GM21576 (cell line): Measurements from ENCODE around the gene CDYL.

Experiments
- ATAC-seq: cut with Tn5 transposase; IDR thresholded peaks from one replicate; pipeline ENCODE4 v1.9.1; 2021; ENCODE audit warnings: mild to moderate bottlenecking, moderate library complexity; ENCODE audit not compliant: unreplicated experiment

The CDYL gene

DNA sequence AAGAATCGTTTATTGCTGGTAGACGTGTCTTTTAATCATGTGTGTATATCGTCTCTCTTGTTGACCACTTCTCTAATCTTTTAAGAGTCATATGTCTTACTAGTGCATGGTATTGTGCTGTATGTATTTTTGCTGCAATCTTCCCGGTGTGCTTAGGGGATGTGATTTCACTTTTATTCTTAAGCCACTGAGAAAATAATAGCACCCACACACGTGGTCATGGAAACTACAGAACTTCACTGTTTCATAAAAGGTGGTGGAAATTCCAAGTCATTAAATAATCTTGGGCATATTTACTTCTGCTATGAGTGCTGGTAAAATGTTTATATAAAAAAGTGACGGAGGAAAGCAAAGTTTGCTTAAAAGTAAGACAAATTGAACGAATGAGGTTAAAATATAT lies 3.0 kb upstream of the CDYL start:
- no peak for ATAC-seq

DNA sequence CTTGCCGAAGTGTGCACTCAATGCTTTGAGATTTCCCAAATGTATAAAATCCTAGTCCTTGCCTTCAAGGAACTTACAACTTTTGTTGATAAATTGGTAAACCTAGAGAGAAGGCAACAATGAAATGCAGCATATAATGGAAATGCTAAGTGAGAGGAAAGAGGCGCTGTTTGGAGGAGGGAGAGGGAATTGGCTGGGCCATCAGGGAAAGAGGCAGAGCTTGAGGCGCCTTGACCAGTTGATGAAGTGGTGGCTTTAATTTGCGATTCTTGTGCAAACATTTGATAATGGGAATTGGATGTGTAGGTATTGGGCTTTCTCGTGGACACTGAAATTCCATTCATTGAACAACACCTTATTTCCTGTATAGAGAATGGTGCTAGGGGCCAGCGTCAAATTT lies 1.9 kb upstream of the CDYL start:
- no peak for ATAC-seq

DNA sequence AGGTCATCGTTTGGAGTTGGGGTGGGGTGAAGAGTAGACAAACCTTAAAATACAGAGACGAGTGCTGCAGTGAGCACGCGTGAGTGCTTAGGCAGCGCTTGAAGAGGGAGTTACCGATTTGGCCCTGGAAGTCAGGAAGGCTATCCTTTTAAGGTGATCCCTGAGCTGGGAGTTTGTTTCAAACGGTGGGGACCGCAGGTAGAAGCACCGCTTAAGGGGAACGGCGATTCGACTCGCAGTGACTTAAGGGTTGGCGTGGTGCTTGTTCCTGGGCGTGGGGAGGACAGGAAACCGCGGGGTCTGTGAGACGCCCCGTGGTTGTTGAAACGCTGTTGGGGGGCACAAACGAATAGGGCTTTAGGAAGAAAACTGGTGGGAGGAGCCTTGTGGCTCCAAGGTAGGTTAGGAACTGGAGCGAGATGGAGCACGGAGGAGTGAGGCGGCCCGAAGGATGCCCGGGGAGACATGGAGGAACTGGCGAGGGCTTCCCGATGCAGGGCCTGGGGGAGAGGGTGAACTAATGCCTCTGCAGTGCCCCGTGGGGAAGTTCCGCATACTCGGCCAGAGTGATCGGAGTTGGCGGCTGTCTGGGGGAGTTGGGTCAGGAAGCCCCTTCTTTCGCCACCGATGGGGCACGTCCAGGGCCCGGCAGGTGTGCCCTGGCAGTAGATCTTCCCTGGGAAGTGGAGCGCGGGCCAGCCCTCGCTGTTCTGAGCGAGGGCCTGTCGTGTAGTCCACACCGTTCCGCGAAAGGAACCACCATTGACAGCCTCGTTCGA lies 1.3 kb upstream of the CDYL start:
- ATAC-seq: no peak

DNA sequence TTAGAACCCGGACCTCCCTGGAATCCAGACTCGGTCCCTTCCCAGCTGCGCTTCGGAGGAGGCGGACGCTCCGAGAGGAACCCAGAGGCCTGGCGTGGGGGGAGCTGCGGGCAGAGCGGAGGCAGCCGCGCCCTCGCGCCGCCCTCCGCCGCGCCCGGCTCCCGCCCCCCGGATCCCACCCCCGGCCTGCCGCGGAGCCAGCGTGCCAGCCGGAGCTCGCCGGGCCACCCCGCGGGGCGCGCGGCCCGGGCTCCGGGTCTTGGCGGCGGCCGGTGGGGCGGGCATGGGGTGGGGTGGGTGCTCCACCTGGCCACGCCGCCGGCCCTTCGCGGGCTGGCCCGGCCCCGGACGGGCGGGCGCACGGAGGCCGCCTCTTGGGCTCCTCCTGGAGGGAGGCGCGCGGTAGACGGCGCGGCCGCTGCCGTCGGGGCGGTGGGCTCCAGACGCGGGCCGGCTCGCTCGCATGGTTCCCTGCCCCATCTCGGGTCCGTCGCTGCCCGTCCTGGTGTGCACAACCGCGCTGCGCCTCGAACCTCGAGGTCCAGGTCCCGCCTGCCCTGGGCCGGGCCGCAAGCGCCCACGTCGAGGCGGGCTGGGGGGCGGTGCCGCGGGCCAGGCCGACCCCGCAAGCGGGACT lies 592 bp upstream of the CDYL start:
- peak; percentile 39 for ATAC-seq

DNA sequence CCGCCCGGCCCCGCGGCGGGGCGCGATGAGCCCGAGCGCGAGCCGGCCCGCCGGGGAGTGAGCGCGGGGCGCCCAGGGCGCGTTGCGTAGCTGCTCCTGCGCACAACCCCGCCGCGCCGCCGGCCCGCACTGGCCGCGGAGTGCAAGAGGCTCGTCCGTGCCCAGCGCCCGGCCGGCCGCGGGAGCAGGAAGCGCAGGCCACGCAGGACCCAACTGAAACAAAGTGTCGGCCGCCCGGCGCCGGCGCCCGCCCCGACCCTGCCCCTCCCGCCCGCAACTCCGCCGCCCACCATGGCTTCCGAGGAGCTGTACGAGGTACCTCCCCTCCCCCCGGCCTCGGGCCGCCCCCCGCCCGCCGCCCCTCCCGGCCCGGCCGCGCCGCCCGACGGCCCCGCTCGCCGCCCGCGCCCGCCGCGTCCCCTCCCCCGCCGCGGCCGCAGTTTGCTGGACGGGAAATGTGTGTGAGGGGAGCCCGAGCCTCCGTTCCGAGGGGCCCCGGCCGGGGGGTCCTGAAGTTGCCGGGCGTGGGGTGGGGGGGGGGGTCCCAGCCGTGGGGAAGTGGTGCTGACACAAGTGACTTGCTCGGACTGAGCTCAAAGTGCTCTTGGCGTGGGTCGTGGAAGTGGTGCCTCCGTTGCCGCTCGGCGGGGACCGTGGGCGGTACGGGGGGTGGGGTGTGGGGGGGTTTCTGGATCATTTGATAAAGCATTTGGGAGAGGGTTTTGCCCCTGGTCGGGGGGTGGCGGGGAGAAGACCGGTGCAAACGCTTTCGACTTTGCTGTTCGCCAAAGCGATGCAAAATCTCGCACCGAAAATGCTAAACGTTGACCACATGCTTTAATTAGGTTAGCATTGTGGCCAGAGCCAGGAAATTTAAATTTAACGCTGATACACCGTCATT lies 539 bp downstream of the CDYL start:
- peak; percentile 17 for ATAC-seq

DNA sequence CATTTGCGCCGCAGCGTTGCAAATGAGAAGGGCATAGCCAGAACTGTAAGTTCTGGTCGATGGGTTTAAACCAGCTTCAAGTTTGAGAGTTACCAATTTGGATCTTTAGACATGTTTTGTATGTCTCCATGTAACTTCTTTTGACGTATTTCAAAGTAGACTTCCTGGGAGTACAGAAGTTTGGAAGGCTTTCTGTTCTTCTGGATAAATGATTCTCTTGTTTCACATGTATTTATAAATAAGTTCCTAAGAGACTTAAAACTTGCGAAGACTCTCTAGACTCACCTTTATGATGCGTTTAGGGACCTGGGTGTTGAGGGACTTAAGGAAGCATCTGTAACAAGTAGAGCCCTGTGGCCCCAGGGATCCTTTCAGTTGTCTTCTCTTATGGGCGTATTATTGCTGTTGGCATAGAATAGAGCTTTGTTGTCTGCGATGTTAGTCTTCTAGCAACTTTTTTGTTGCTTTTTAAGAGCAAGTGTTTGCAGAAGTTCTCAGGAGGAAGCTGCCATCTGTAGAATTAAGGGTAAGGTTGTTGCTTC lies 1.3 kb downstream of the CDYL start:
- ATAC-seq: no peak

DNA sequence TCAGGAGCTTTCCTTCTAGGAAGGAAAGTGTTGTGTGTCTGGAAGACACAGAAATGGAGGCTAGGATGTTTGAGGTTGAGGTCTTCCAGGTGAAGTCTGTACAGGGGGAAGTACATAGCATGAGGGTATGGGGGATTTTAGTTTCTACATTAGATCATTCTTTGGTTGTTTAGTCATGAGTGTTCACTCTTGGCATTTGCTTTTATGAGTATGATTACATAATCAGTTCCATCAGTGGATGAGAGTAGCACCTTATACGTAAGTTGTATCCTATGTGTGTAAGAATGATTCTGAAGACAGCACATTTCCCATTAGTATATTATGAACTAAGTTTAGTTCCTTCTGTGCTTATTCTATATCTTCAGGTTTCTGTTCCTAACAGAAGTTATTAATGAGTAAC lies 1.9 kb downstream of the CDYL start:
- ATAC-seq: no peak

DNA sequence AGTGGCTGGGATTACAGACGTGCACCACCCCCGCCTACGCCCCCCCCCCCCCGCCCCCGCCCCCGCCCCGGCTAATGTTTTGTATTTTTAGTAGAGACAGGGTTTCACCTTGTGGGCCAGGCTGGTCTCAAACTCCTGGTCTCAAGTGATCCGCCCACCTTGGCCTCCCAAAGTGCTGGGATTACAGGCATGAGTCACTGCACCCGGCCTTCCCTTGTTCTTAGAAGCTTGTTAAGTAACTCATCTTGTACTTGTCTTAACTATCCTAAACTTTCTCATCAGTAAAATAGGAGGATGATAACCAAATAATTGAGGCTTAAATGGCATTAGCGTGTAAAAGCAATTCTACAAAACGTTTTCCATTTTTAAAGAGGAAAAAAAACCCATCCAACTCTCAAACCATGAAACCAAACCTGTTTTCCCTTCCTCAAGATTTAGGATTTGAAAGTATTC lies 4.2 kb downstream of the CDYL start:
- ATAC-seq: no peak

DNA sequence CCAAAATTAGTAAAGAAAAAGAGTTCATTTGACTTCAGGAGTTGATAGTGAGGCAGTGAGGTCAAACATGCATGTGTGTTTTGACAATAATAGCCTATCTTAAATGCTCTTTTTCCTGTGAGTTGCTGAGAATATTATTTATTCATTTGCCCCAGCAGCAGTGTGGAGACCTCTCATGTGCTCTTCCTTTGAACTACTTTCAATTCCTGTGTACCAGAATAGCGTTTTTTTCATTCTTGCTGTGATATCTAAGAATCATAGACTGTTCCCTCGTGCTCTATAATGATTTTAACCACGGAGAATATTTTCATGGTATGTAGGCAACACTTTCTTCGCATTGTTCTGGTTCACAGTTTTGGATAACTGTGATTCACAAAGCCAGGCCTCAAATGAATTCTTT lies 5.2 kb downstream of the CDYL start:
- ATAC-seq: peak; percentile 35

DNA sequence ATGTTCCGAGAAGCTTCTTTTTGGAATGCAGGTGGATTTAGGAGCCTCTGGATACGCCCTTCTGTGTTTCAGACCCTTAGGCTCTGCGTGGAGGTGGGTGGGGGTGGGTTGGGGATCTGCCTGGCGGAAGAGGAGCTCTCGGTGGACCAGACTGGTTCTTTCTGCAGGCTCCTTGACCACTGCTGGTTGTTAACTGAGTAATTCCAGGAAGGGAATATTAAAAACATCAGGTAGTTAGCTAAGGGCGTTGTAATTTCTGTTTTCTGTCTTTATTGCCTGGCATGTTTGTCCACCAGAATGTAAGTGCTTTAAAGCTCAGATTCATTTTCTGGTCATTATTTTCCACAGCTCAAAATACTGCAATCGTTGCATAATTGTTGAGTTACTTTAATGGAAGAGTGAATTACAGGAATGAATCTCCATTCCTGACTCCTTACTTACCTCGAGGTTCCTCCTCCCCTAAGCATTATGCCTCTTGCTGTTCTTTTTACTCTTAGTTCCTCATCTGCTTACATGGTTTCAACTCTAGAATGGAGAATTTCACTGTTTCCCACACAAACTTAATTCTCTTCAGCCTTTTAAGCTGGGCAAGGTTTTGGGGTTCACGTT lies 5.9 kb downstream of the CDYL start:
- no peak for ATAC-seq

DNA sequence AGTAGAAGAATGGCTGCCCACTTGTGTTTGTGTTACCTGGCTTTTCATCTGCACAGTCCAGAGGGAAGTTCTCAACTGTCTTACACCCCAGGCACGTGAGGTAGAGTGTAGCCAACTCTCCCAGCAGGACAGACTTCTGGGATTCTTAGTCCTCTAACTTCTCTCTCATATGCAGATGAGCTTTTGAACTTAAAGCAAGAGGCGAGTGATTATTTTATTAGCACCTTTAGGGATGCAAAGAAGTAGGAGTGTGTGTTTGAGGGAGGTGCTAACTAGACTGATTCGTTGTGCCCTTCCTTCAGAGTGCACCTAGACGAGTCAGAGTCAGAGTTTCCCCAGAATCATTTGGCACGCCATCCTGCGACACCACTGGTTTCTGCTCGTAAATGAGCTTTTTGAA lies 10.8 kb downstream of the CDYL start:
- ATAC-seq: no peak

DNA sequence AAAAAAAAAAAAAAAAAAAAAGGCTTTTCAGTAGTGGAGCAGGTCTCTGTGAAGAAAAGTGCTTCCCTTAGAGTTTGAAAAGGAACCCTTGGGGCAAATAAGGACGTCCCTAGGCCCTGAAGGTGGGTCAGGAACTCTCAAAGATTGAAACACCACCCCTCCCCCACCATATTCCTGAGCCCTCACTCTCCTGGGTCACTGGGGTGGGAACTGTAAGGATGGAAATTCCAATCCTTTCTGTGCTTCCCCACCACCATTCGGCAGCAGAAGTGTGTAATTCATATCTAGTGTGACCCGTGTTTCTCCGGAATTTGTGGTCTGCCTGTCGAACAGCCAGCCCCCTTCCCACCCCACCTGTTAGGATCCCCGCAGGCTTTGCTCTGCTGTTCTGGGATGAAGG lies 12.3 kb downstream of the CDYL start:
- no peak for ATAC-seq

DNA sequence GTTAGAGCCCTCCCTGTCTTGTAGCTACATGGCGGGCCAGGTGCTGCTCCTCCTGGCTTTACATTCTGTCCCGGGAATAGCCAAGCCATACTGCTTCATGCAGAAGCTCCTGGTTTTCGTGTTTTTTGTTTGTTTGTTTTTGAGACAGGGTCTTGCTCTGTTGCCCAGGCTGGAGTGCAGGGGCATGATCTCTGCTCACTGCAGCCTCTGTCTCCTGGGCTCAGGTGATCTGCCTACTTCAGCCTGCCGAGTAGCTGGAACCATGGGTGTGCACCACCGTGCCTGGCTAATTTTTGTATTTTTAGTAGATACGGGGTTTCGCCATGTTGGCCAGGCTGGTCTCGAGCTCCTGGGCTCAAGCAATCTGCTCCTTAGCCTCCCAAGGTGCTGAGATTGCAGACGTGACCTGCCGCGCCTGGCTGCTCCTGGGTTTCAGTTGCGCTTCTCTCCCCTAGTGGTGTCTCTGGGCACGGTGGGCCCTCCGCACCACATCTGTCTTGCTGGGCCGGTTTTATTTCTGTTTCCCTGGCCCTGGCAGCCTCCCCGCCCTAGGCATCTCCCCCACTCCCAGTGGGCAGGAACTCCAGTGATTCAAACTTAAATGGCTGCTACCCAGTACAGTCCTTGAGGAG lies 12.9 kb downstream of the CDYL start:
- ATAC-seq: peak; percentile 91

DNA sequence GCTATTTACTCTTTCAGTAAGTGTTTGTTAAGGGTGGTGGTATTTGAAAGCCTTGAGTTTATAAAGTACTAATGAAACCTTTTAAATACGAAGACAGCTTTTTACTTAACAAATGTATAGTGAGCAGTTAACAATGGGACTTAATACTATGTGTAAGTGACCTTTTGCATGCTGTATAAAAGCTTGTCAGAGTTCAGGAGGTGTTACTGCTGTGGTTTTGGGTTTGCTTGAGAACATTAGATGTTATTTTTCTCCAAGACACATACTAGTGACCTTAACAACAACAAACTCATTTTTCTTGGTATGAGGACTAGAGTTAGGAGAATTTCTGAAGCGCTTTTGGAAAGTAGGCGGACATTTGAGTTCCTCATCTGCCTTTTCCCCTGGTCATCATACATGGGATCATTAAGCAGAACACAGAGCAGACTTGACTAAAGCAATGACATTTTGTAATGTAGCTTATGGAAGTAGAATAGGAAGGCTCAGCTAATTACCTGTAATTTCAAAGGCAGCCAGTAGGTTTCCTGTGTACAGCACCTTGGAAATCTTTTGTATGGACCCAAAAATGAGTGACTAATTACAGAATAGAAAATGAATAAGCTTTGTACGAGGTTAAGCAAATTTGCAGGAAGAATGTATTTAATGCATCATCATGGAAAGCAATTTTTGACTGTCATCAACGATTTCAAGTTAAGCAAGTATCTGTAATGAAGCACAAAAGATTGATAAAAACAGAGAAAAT lies 14.1 kb downstream of the CDYL start:
- no peak for ATAC-seq

DNA sequence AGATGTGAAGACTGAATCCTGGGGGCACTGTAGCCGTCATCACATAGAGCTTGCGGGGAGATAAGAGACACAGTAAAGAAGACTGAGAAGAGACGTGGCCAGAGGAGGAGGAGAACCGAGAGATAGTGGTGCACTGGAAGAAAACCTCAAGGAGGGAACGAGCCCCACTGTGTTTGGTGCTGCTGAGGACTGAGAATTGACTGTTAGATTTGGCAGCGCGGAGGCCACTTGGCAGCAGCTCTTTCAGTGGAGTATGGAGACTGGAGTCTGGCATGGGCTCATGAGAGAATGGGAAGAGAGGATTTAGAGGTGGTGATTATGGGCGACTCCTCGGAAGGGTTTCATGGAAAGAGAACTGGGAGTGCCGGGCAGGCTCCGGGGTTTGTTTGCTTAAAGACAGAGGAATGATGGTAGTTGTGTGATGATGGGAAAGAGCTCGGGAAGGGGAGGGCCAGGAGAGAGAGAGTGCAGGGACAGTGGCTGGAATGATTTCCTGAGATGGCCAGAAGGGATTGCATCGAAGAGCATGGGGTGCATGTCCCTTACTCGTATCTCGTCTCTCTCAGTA lies 18.0 kb downstream of the CDYL start:
- no peak for ATAC-seq

DNA sequence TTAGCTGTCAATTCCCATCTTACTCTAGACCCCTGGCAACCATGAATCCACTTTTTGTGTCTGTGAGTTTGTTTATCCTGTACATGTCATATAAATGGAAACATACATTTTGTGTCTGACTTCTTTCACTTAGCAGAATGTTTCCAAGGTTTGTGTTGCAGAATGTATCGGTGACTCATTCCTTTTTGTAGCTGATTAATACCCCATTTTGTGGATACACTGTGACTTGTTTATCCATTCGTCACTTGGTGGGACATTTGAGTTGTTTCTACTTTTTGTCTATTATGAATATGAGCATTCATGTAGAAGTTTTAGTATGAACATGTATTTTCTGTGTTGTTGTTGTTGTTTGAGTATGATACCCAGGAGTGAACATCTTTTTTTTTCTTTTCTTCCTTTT lies 21.4 kb downstream of the CDYL start:
- ATAC-seq: no peak

DNA sequence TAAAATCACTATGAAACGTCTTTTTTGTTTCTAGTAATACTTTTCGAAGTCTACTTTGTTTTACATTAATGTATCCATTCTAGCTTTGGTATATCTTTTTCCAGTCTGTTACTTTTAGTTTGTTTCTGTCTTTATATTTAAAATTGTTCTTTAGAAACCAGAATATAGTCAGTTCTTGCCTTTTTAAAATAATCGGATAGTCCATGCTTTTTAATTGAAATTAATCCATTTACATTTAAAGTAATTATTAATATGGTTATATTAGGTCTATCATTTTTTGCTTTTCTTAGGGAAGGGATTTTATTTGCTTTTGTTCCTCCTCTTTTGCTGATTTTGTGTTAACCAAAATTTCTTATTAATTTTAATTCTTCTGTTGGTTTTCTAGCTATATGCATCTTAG lies 23.7 kb downstream of the CDYL start:
- no peak for ATAC-seq

DNA sequence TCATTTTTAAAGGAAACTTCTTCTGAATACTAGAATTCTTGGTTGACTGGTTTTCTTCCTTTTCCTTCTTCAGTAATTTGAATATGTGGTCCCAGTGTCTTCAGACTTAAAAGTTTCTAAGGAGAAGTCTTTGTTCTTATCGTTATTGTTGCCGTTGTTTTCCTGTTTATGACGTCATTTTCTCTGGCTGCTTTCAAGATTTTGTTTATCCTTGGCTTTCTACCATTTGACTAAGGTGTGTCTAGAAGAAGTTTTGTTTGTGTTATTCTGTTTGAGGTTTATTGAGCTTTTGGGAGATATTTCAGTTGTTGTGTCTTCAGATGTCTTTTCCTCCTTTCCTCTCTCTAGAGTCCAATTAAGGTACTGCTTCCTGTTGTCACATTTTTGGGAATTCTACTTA lies 24.5 kb downstream of the CDYL start:
- no peak for ATAC-seq

DNA sequence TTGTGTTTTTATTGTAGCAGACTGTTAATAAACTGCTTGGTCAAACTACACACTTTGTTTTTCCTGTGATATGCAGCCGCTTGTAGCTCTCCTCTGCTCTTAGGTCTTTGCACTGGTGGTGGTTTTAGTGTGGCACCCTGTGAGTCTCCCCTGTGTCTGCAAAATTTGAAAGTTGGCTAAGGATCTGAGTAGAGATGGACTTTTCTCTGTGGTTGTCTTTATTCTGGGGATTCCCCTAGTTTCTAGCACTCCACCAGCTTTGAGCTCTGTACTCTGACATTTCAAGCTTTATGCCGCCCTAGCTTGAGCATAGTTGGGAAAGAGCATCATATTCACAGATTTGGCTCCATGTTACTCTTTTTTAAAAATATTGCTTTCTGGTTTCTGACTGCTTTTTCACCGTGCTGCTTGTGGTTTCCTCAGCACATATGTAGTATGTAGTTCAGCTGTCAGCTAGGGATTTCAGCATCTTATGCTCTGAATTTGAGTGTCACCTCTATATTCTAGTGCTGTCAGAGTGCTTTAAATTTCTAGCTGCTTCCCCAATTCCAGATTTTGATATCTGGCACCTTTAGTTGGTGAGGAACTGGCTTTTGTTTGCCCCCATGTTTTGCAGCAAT lies 25.4 kb downstream of the CDYL start:
- ATAC-seq: peak; percentile 55
